Tibial nerve (tissue), 4 donors: Measurements from ENCODE around the gene MUC5AC. TPM values are rescaled to one million over a fixed set of nuclear protein-coding genes. Genes with fewer than 3 reads are reported as not detected.

Source experiments
- DNase-seq, 2 donors: peaks; one replicate each; pipeline ENCODE4 v3.0.0-alpha.2; 2019; ENCODE audit warnings: low spot score in 2 of 2
- H3K27ac ChIP-seq, 4 donors: fragments of 200-600 bp; sonication (generic) in 3 of 4; one replicate each; pipeline ENCODE4 v1.5.1; 2017 to 2019; ENCODE audit warnings: mild to moderate bottlenecking in 1 of 4
- H3K27me3 ChIP-seq, 2 donors: fragments of 200-600 bp; sonication (generic) in 1 of 2; one replicate each; pipeline versions ENCODE4 v1.5.1 to v1.6.0; 2017 to 2019
- H3K36me3 ChIP-seq, 3 donors: fragments of 200-600 bp; sonication (generic); one replicate each; pipeline ENCODE4 v1.5.1; 2018 to 2019
- H3K4me1 ChIP-seq, 4 donors: fragments of 200-600 bp; sonication (generic) in 3 of 4; one replicate each; pipeline ENCODE4 v1.5.1; 2017 to 2019
- H3K4me3 ChIP-seq, 4 donors: fragments of 200-600 bp; sonication (generic) in 3 of 4; one replicate each; pipeline ENCODE4 v1.5.1; 2017 to 2019; ENCODE audit warnings: mild to moderate bottlenecking in 1 of 4, moderate library complexity in 1 of 4
- H3K9me3 ChIP-seq, 4 donors: fragments of 200-600 bp; sonication (generic) in 3 of 4; one replicate each; pipeline ENCODE4 v1.5.1; 2017 to 2019
- EP300 ChIP-seq, 2 donors: sonication (generic); formaldehyde crosslinking; IDR thresholded peaks; one replicate each; pipeline ENCODE4 v1.6.1; 2017; ENCODE audit warnings: antibody characterized with exemption in 2 of 2, mild to moderate bottlenecking in 1 of 2
- POLR2A ChIP-seq, 2 donors: fragments of 450-650 bp; IDR thresholded peaks; one replicate each; pipeline ENCODE4 v1.6.1; 2017; ENCODE audit warnings: antibody characterized with exemption in 2 of 2, mild to moderate bottlenecking in 2 of 2, moderate library complexity in 2 of 2
- WGBS, 2 donors: methylation state at CpG; one replicate each; pipeline ENCODE4 v1.1.5; 2018; 5-methylcytosine and 5-hydroxymethylcytosine counted together
- total RNA-seq, 4 donors: library from RNA; depleted of rRNA; stranded (reverse); fragments of >200 nt; gene quantifications; one replicate each; pipeline ENCODE4 v1.1.0, GENCODE V29; 2016
- TF ChIP-seq, protein P1 (sequence below), 5 experiments: fragments of 200-600 bp in 3 of 5; fragments of 450-650 bp in 2 of 5; sonication (generic) in 3 of 5; IDR thresholded peaks; one replicate each; pipeline ENCODE4 v1.5.1; 2016 to 2019; ENCODE audit warnings: antibody characterized with exemption in 5 of 5, mild to moderate bottlenecking in 3 of 5, moderate library complexity in 2 of 5

MUC5AC gene
- total RNA-seq, 4 donors from 2014 or later = not detected

DNA sequence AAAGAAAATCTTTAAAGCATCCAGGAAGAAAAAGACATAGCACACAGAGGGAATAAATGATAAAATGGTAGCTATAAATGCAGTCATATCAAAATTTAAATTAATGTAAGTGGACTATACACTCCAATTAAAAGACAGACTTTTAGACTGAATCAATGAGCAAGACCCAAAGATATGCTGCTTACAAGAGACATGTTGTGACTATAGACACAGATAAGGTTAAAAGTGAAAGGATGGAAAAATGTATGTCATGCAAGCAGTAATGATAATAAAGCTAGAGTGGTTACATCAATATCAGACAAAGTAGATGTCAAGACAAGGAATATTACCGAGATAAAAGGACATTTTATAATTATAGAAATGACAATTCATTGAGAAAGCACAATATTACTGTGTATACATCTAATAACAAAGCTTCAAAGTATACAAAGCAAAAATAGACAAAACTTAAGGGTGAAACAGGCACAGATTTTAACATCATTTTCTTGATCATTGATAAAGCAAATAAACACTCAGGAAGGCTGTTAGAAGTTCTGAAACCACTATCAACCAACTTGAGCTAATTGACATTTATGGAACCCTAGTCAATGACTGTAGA is 22.8 kb upstream of the MUC5AC start:
- TF ChIP-seq, protein P1, sequence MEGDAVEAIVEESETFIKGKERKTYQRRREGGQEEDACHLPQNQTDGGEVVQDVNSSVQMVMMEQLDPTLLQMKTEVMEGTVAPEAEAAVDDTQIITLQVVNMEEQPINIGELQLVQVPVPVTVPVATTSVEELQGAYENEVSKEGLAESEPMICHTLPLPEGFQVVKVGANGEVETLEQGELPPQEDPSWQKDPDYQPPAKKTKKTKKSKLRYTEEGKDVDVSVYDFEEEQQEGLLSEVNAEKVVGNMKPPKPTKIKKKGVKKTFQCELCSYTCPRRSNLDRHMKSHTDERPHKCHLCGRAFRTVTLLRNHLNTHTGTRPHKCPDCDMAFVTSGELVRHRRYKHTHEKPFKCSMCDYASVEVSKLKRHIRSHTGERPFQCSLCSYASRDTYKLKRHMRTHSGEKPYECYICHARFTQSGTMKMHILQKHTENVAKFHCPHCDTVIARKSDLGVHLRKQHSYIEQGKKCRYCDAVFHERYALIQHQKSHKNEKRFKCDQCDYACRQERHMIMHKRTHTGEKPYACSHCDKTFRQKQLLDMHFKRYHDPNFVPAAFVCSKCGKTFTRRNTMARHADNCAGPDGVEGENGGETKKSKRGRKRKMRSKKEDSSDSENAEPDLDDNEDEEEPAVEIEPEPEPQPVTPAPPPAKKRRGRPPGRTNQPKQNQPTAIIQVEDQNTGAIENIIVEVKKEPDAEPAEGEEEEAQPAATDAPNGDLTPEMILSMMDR (IDR thresholded peaks at IDR 0.05) = no peak
- no peak for TF ChIP-seq EP300 (IDR thresholded peaks at IDR 0.05)
- no peak for TF ChIP-seq POLR2A (IDR thresholded peaks at IDR 0.05)
- Histone ChIP-seq H3K27ac (no peak overlapping the region), H3K4me1 (no peaks in the 10 kb centered on the region), H3K36me3 (no peaks in the 10 kb centered on the region), H3K9me3 (peaks cover 0 to 25% (median 7%) of the 10 kb centered on the region in 4 donors), H3K27me3 (peaks cover 0 to 11% of the 10 kb centered on the region in 2 donors), H3K4me3 (no peak overlapping the region)
- 72 to 74% methylated on average over 1 of the region's 1 CpG for WGBS, 2 donors
- no peak for DNase-seq

DNA sequence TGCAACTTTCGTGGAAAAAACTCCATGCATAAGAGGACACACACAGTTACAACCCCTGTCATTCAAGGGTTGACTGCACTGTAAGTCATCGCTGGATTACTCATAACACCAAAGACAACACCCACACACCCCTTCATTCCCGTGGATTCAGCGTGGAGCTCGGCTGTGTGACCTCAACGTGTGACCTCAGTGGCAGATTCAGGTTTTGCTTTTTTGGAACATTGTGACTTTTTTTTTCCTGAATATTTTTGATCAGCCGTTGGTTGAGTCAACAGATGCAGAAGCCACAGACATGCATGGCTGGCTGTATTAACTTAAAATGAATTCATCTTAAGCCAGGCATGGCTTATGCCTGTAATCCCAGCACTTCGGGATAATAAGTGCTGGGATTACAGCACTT is 19.7 kb upstream of the MUC5AC start:
- TF ChIP-seq POLR2A (IDR thresholded peaks at IDR 0.05) = no peak
- TF ChIP-seq EP300 (IDR thresholded peaks at IDR 0.05) = no peak
- TF ChIP-seq, protein P1 (IDR thresholded peaks at IDR 0.05) = no peak
- H3K27me3 ChIP-seq = peaks cover 0 to 6% of the 10 kb centered on the region in 2 donors
- peaks cover 0 to 37% (median 7%) of the 10 kb centered on the region in 4 donors for H3K9me3 ChIP-seq
- WGBS, 2 donors = 64 to 67% methylated on average over 8 of the region's 8 CpGs
- no peaks in the 10 kb centered on the region for H3K36me3 ChIP-seq
- H3K27ac ChIP-seq = no peak overlapping the region
- H3K4me3 ChIP-seq = no peak overlapping the region
- H3K4me1 ChIP-seq = no peaks in the 10 kb centered on the region
- no peak for DNase-seq

DNA sequence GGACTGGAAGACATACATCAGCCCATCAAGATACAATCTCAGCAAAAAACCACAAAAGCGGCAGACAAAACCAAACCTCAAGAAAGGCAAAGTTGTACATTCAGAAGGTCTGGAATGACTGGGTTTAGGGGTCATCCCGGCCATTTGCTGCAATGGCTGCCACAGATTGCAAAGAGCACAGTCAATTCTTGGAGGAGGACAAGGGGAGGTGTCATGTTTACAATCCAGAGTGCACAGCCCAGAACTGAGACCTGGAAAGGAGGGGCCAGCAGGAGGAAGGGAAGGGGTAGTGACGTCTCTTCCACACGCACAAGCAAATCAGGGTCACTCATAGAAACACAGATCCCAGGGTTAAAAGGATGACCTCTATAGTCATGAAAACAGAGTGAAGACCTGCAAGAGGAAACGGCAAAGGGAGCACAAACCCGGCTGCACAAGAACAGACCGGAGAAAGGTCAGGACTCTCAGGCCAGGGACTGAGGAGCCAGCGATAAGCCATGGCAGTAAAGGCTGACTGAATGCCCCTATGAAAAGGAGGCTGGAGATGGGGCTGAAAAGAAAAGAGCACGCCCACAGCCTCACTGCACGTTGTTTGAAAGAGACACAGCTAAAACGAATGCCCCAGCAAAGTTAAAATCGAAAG is 18.2 kb upstream of the MUC5AC start:
- no peak for DNase-seq
- Histone ChIP-seq H3K4me1 (no peaks in the 10 kb centered on the region), H3K9me3 (peaks cover 0 to 37% (median 10%) of the 10 kb centered on the region in 4 donors), H3K27me3 (peaks cover 0 to 6% of the 10 kb centered on the region in 2 donors), H3K4me3 (no peak overlapping the region), H3K36me3 (no peaks in the 10 kb centered on the region), H3K27ac (no peak overlapping the region)
- 33 to 37% methylated on average over 12 of the region's 12 CpGs for WGBS, 2 donors
- TF ChIP-seq, protein P1 (IDR thresholded peaks at IDR 0.05) = no peak
- TF ChIP-seq POLR2A (IDR thresholded peaks at IDR 0.05) (no peak), EP300 (IDR thresholded peaks at IDR 0.05) (no peak)

DNA sequence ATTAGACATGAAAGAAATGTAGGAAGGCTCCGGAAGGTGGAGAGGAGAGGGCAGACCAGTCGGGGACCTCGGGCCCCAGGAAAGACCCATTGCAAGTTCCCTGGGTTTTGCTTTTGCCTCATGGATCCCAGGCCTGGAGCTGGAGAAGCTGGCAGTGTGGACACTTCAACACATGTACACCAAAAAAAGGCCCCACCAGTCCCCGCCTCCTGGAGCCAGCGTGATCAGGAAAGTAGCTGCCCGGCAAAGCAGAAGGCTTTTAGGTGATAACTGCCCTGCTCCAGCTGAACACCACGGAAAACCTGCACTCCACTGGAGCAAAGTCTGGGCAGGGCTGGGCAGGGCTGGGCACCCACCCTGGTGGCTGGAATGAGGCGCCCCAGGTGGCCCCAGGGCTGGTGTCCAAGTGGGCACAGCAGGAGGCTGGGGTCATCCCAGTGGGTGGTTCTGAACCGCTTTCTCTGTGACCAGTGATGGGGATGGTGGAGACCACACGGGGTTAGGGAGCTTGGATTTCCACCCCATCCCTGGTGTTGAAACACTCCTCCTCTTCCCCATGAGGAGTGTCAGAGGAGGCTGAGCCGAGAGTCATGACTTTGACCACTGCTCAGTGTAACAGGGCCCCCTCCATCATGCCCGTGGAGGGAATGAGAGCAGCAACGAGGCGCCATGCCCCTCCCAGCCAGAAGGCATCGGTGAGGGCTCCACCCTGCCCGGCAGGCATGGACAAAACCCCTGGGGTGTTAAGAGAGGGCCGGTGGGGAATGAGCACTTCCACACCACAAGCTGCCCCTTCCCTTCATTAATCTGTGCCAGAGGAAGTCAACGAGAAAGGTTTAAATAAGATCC is 16.9 kb upstream of the MUC5AC start:
- H3K9me3 ChIP-seq = peaks cover 0 to 30% (median 5%) of the 10 kb centered on the region in 4 donors
- no peaks in the 10 kb centered on the region for H3K4me1 ChIP-seq
- WGBS, 2 donors = 84 to 87% methylated on average over 18 of the region's 18 CpGs
- DNase-seq = no peak
- peaks cover 0 to 6% of the 10 kb centered on the region in 2 donors for H3K27me3 ChIP-seq
- no peaks in the 10 kb centered on the region for H3K36me3 ChIP-seq
- TF ChIP-seq, protein P1 (IDR thresholded peaks at IDR 0.05) = no peak
- TF ChIP-seq EP300 (IDR thresholded peaks at IDR 0.05) (no peak), POLR2A (IDR thresholded peaks at IDR 0.05) (no peak)
- no peak overlapping the region for H3K27ac ChIP-seq
- no peak overlapping the region for H3K4me3 ChIP-seq
